IPS DF 4.7 (cell line): ENCODE results near the gene COQ8A.
"Not testable (repeated sequence)": the region's sequence is repeated elsewhere in the genome, so short reads cannot be mapped to it uniquely, and the experiment has no call there.

Source experiments
- DNase-seq: peaks from one replicate; pipeline ENCODE4 v3.0.0-alpha.2; 2013; ENCODE audit warnings: low spot score; ENCODE audit errors: extremely low read depth

COQ8A gene

GRCh38 chr1:226984521-226985238 lies 44.6 kb downstream of the COQ8A start:
- DNase-seq: no peak

GRCh38 chr1:226985239-226985838 lies 45.2 kb downstream of the COQ8A start:
- DNase-seq: no peak

DNA sequence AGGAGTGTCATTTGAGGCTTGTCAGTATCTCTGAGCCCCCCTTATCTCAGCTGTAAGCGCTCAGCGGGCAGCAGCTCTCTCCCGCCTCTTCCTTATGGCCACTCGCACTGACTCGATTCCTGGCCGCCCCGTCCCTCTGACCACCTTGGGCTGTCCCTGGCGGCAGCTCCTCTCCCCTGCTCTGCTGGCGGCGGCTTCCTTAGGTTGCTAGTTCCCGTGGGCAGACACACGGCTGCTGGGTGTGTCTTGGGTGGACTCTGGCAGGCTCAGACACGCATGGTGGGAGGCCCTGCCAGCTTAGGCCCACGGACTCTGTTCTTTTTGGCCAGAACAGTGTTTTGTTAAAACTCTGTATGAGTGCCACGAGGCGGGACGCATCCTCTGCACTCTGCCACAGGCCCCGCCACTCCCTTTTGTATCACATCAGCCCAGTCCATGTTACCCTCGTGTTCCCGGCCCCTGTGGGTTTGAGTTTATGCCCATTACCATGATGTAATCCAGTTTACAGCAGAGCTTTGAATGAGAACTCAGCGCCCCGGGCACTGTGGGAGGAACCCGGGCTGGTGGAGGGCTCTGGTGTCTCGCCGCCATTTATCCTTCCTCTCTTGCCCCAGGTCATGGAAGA lies 45.9 kb downstream of the COQ8A start:
- DNase-seq: no peak

- DNase-seq: no peak
These were observed 46.5 kb downstream of the COQ8A start for GRCh38 chr1:226986496-226987178.

DNA sequence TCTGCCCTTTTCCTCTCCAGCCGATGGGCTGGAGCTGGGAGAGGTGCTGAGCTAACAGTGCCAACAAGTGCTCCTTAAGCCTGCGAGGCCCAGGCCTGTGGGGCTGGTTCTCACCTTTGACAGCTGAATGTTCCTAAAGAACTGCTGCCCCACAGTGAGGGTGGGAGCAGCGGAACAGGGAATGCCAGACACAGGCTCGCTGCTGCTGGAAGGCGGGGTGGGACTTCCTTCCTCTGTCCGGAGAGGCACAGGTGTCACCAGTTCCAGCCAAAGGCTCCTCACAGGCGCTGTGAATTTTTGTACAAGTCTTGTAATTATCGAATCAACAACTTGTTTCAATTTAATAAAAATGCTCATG lies 47.1 kb downstream of the COQ8A start:
- DNase-seq: no peak

- no peak for DNase-seq
These were observed 47.7 kb downstream of the COQ8A start for GRCh38 chr1:226987623-226988333.

- no peak for DNase-seq
These were observed 48.2 kb downstream of the COQ8A start for GRCh38 chr1:226988334-226988666.

DNA sequence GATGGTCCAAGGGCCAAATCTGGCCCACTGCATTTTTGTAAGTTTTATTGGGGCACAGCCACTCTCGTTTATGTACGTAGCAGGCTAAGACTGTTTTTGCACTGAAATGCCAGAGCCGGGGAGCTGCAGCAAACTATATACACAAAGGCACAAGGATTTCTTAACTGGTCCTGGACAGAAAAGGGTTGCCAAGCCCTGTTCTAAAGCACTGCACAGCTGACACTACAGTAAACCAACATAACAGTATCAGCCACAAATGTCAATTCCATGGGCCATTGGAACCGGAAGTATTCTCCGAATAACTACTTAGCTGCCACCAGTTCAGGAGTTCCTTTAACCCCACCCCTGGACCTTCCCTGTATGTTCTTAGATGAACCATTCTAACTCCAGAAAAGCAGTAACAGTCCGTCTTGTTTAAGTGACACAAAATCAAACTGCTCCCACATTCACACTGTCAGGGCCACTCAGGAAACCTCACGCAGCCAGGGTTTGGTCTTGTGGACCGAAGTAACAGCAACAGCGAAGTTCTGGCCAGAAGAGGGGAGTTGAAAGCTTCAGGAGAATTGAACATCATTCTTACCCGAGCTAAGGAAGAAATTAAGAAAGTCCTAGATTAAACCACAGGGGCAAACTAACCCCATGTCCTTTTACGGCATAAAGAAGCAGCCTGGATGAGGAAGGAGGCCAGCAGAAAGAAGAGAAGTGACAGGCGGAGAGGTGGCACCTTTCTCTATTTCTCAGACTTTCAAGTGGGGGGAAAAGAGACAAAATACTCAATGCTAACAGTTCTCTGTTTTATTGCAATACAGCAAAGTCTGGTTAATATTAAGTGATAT lies 49.2 kb downstream of the COQ8A start:
- DNase-seq: no peak

DNA sequence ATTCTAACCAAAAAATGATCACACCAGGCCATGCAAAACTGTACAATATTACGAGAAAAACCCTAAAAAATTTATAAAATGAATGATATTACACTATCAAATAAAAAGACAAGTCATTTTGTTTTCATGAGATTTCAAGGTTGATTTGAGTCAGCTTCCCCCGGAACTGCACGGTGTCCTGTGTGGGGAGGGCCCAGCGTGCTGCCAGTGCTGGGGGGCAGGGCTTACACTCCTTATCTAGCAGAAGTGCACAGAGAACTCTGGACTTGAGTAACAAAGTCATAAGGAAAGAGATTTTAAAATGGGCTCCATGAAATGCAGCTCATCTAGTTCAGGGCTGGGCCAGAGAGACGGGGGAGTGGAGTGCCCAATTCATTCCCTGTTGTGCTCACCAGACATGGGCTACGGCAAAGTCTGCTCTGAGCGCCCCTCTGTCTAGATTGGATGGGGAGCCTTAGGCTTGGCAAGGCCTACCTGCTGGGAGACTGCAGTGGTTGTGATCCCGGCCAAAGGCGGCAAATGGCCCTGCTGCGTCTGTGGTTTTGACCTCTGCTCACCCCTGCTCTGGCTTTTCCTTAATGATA lies 50.1 kb downstream of the COQ8A start:
- no peak for DNase-seq

GRCh38 chr1:226991920-226992319 lies 51.8 kb downstream of the COQ8A start:
- DNase-seq: no peak

GRCh38 chr1:226993814-226994585 lies 53.9 kb downstream of the COQ8A start:
- no peak for DNase-seq

- no peak for DNase-seq
These were observed 54.7 kb downstream of the COQ8A start for GRCh38 chr1:226994586-226995364.

- DNase-seq: no peak
These were observed 55.6 kb downstream of the COQ8A start for GRCh38 chr1:226995365-226996332.

DNA sequence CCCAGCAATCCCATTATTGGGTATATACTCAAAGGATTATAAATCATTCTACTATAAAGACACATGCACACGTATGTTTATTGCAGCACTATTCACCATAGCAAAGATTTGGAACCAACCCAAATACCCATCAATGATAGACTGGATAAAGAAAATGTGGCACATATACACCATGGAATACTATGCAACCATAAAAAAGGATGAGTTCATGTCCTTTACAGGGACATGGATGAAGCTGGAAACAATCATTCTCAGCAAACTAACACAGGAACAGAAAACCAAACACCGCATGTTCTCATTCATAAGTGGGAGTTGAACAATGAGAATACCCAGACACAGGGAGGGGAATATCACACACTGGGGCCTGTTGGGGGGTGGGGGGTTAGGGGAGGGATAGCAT lies 59.5 kb downstream of the COQ8A start:
- DNase-seq: not testable (repeated sequence)

DNA sequence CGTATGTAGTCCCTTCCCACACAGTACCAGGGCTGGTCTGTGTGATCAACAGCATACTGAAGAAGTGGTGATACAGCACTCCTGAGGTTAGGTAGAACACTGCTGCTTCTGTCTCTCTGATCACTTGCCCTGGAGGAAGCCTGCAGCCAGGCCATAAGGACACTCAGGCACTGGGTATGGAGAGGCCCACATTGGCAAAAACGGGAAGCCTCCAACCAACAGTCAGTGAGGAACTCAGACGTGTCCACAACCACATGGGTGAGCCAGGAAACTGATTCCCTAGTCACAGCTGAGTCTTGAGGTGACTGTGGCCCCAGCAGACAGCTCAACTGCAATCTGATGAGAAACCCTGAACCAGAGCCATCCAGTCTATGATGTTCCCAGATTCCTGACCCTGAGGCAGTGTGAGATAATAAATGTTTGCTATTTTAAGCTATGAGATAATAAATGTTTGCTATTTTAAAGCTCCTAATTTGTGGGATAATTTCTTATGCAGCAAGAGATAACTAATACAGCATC lies 62.5 kb downstream of the COQ8A start:
- no peak for DNase-seq

- no peak for DNase-seq
These were observed 63.1 kb downstream of the COQ8A start for GRCh38 chr1:227003165-227003564.

- no peak for DNase-seq
These were observed 64.7 kb downstream of the COQ8A start for GRCh38 chr1:227004796-227005195.
